Activated B cell treated with CpG ODN at 0.5 μM for 24 hours (primary cell): Measurements from ENCODE around the gene ANKS6. TPM values are rescaled to one million over a fixed set of nuclear protein-coding genes. Genes with fewer than 3 reads are reported as not detected.

Experiments
- ATAC-seq: fragments of 200-7000 bp; cut with Tn5 transposase; one replicate; pipeline ENCODE4 v1.10.0; 2021; ENCODE audit warnings: low read depth, mild to moderate bottlenecking, moderate library complexity
- CTCF ChIA-PET: fragments of 350-600 bp; sonication (Branson Sonifier 250); formaldehyde crosslinking; loops from one replicate; lab custom pipeline; 2021; ENCODE audit warnings: antibody characterized with exemption; lab: Charles Lee
- POLR2A ChIA-PET: fragments of 350-600 bp; sonication (Branson Sonifier 250); formaldehyde crosslinking; loops from one replicate; lab custom pipeline; 2021; ENCODE audit warnings: antibody characterized with exemption; lab: Charles Lee
- DNase-seq: peaks from one replicate; pipeline ENCODE4 v3.0.0; 2022
- H3K27ac Mint-ChIP-seq: one replicate; pipeline ENCODE4 v1.8.0; 2020; ENCODE audit warnings: mixed read lengths
- H3K27me3 Mint-ChIP-seq: one replicate; pipeline ENCODE4 v1.8.0; 2021; ENCODE audit warnings: mixed read lengths
- H3K36me3 Mint-ChIP-seq: one replicate; pipeline ENCODE4 v1.8.0; 2021; ENCODE audit warnings: low read depth, mixed read lengths
- H3K4me1 Mint-ChIP-seq: one replicate; pipeline ENCODE4 v1.8.0; 2021; ENCODE audit warnings: mixed read lengths
- H3K4me3 Mint-ChIP-seq: one replicate; pipeline ENCODE4 v1.8.0; 2020; ENCODE audit warnings: mild to moderate bottlenecking, mixed read lengths
- H3K9me3 Mint-ChIP-seq: one replicate; pipeline ENCODE4 v1.8.0; 2020; ENCODE audit warnings: mixed read lengths
- CTCF ChIP-seq: fragments of 200-600 bp; IDR thresholded peaks from one replicate; pipeline ENCODE4 v1.8.0; 2022; ENCODE audit warnings: antibody characterized with exemption, mild to moderate bottlenecking
- intact Hi-C: fragments of 100-400 bp; cut with micrococcal nuclease; formaldehyde crosslinking; loops from one replicate; pipeline ENCODE4 v1.15.1; 2024
- total RNA-seq: library from RNA; stranded (reverse); gene quantifications from 2 replicates; pipeline ENCODE4 v1.2.3, GENCODE V29; 2022

The ANKS6 gene
- total RNA-seq, 1 donor from 2014 or later = 14.8 TPM

- TF ChIP-seq CTCF = no peak
- CTCF ChIA-PET = no interaction called here
- no peak for DNase-seq
Observed at GRCh38 chr9:98783518-98784226, 12.7 kb downstream of the ANKS6 start.

DNA sequence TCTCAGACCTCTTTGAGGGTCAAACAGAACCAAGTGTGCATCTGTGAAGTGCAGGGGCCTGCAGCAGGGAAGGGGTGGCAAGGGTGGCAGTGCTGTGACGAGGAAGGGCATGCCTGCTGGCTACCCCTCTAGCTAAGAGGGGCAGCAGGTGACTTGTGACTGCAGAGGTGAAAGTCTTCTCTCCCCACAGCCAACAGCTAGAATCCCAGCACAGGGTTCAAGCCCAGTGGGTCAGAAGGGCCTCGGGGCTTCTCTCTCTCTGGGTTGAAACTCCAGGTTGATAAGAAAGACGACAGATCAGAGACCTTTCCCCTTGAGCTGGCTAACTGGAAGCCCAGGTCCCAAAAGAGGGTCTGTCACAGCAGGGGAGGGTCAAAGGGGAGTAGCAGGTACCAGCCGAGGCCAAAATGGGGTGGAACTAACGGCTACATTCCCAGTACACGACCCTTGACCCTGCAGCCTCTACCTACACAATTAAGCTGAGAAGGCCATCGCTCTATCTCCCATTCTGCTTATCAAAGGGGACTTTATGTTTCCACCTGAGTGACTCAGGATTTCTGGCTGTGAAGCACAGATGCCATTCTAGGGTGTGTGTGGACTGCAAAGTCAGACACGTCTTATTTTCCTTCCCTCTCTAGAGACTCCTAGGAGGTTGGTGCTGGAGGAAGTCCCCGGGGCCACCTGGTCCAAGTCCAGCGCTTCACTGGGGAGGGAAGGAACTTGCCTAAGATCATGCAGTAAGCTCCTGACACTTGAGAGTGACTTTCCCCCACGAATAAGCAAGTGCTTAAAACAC is 14.6 kb downstream of the ANKS6 start:
- no peak for DNase-seq
- H3K27ac Mint-ChIP-seq = no peak overlapping the region
- ATAC-seq = no peak
- peaks cover 21% of the 10 kb centered on the region for H3K36me3 Mint-ChIP-seq
- no peak overlapping the region for H3K4me3 Mint-ChIP-seq
- H3K4me1 Mint-ChIP-seq = no peaks in the 10 kb centered on the region
- no peaks in the 10 kb centered on the region for H3K9me3 Mint-ChIP-seq
- ChIA-PET POLR2A (no interaction called here), CTCF (no interaction called here)
- H3K27me3 Mint-ChIP-seq = no peaks in the 10 kb centered on the region
- intact Hi-C loops = no loop called here
- TF ChIP-seq CTCF = no peak

More at GRCh38 chr9:98783518-98784226, 12.7 kb downstream of the ANKS6 start:
- no peak overlapping the region for H3K4me3 Mint-ChIP-seq
- intact Hi-C loops = no loop called here
- H3K4me1 Mint-ChIP-seq = no peaks in the 10 kb centered on the region
- peaks cover 19% of the 10 kb centered on the region for H3K36me3 Mint-ChIP-seq
- H3K9me3 Mint-ChIP-seq = no peaks in the 10 kb centered on the region
- H3K27me3 Mint-ChIP-seq = no peaks in the 10 kb centered on the region
- POLR2A ChIA-PET = interaction anchor here (0.7 kb wide), 1 partner anchor 1031 kb away, joined by 3 read pairs; no protein-coding TSS in a partner anchor
- H3K27ac Mint-ChIP-seq = no peak overlapping the region
- no peak for ATAC-seq

DNA sequence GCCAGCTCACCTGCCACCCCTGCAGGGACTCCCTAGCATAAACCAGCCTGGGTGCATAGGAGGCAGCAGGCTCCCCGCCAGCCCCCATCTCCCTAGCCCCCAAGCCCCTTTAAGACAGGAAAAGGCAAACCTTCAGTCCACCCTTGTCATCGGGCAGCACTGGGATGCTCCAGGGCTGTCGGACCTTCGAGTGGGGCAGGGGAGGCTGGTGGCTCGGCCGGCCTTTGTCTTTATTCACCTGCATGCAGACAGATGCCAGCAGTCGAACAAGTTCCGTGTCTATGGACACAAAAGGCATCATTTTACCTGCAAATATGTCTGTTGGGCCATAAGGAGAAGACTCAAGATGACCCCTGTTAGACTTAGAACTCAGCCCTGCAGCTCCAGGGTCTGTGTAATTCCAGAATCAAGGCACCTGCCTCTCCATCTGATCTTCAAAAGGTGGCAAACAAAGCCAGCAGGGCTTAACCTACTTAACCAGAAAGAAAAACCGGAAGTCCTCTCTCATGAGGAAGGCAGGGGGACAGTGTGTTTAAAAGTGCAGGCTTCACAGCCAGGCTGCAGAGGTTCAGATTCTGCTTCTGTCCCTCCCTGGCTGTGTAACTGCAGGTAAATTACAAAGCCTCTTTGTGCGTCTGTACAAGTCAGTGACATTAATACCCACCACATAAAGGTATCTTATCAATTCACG is 16.2 kb downstream of the ANKS6 start:
- no peak for DNase-seq
- H3K27me3 Mint-ChIP-seq = no peaks in the 10 kb centered on the region
- TF ChIP-seq CTCF = no peak
- peaks cover 24% of the 10 kb centered on the region for H3K36me3 Mint-ChIP-seq
- ATAC-seq = no peak
- no peaks in the 10 kb centered on the region for H3K9me3 Mint-ChIP-seq
- POLR2A ChIA-PET = no interaction called here
- intact Hi-C loops = no loop called here
- no peaks in the 10 kb centered on the region for H3K4me1 Mint-ChIP-seq
- CTCF ChIA-PET = no interaction called here
- no peak overlapping the region for H3K4me3 Mint-ChIP-seq
- no peak overlapping the region for H3K27ac Mint-ChIP-seq

- ChIA-PET POLR2A (no interaction called here), CTCF (interaction anchor here (5.3 kb wide), 1 partner anchor 464 kb away, joined by 76 read pairs; no protein-coding TSS in a partner anchor)
- H3K4me3 Mint-ChIP-seq = no peak overlapping the region
- ATAC-seq = no peak
- DNase-seq = no peak
- H3K4me1 Mint-ChIP-seq = no peaks in the 10 kb centered on the region
- H3K36me3 Mint-ChIP-seq = peaks cover 23% of the 10 kb centered on the region
- H3K27me3 Mint-ChIP-seq = no peaks in the 10 kb centered on the region
- no peak overlapping the region for H3K27ac Mint-ChIP-seq
- intact Hi-C loops = no loop called here
- no peaks in the 10 kb centered on the region for H3K9me3 Mint-ChIP-seq
- TF ChIP-seq CTCF = no peak
Observed at GRCh38 chr9:98778711-98779530, 17.4 kb downstream of the ANKS6 start.
